GM12891 (cell line): ENCODE results near the gene L3MBTL3.

Source experiments
- POLR2A ChIP-seq: IDR thresholded peaks from 2 replicates; pipeline ENCODE4 v1.6.1; 2011; ENCODE audit warnings: low read depth, low read length, control low read depth
- POLR2AphosphoS5 ChIP-seq: IDR thresholded peaks from 2 replicates; pipeline ENCODE4 v1.6.1; 2011; ENCODE audit warnings: low read depth, low read length, control low read depth

GRCh38 chr6:130018744-130019325 is 454 bp downstream of the L3MBTL3 start:
- no peak for TF ChIP-seq POLR2AphosphoS5
- no peak for TF ChIP-seq POLR2A
